ENCODE measurements around the gene ARHGEF39.

GRCh38 chr9:35708146-35708545 lies 43.2 kb upstream of the ARHGEF39 start:
- TF ChIP-seq ILF3 (IDR thresholded peaks at IDR 0.05; ENCODE audit: borderline replicate concordance) (no peak), ETV5 (CRISPR knock-in tag; IDR thresholded peaks at IDR 0.05; ENCODE audit: low read depth) (no peak), USF2 (CRISPR knock-in tag; IDR thresholded peaks at IDR 0.05) (no peak), MAFG (tag; conservative IDR thresholded peaks at IDR 0.05) (no peak)
